Kidney (tissue), 14 donors: ENCODE results near the gene RECK. TPM values are rescaled to one million over a fixed set of nuclear protein-coding genes. Genes with fewer than 3 reads are reported as not detected.

Source experiments
- DNase-seq, 5 donors: peaks; one replicate each; pipeline ENCODE4 v3.0.0-alpha.2; 2013 to 2020
- FAIRE-seq: peaks from 2 replicates; lab custom pipeline; 2012; peaks lifted over from hg19 to GRCh38; lab: Jason Lieb, UNC
- H3K27ac ChIP-seq, 2 donors: one replicate each; pipeline ENCODE4 v1.7.0; 2013; ENCODE audit warnings: low read depth in 2 of 2, low read length in 2 of 2, inconsistent platforms in 1 of 2
- H3K27me3 ChIP-seq: one replicate; pipeline ENCODE4 v1.7.1; 2013; ENCODE audit warnings: low read length, inconsistent platforms; ENCODE audit not compliant: control insufficient read depth, insufficient read depth
- H3K36me3 ChIP-seq, 3 donors: one replicate each; pipeline versions ENCODE4 v1.7.0 to v1.7.1; 2013; ENCODE audit warnings: low read length in 3 of 3, control low read depth in 1 of 3, inconsistent platforms in 1 of 3; ENCODE audit not compliant: insufficient read depth in 3 of 3, control insufficient read depth in 2 of 3
- H3K4me1 ChIP-seq, 3 donors: one replicate each; pipeline versions ENCODE4 v1.7.0 to v1.7.1; 2013; ENCODE audit warnings: low read length in 3 of 3, inconsistent platforms in 1 of 3, low read depth in 1 of 3; ENCODE audit not compliant: control insufficient read depth in 2 of 3, insufficient read depth in 2 of 3
- H3K4me3 ChIP-seq, 3 donors: one replicate each; pipeline versions ENCODE4 v1.7.0 to v1.8.1; 2013; ENCODE audit warnings: low read length in 3 of 3, control low read depth in 1 of 3, inconsistent platforms in 1 of 3
- H3K9ac ChIP-seq, 3 donors: one replicate each; pipeline versions ENCODE4 v1.7.0 to v1.7.1; 2013; ENCODE audit warnings: low read length in 3 of 3, control low read depth in 1 of 3, inconsistent platforms in 1 of 3
- H3K9me3 ChIP-seq, 3 donors: one replicate each; pipeline versions ENCODE4 v1.7.0 to v1.7.1; 2013; ENCODE audit warnings: low read length in 3 of 3, control low read depth in 1 of 3, inconsistent platforms in 1 of 3; ENCODE audit not compliant: control insufficient read depth in 2 of 3, insufficient read depth in 1 of 3
- intact Hi-C: fragments of 100-400 bp; cut with DNase I; formaldehyde crosslinking; loops from one replicate; pipeline ENCODE4 v1.11.1; 2022
- polyA plus RNA-seq: library from polyadenylated mRNA; stranded (reverse); fragments of 350-450 nt; fragmentation: Illumina TruSeq; extraction: RNeasy Lipid Tissue Mini Kit (QIAGEN cat#74804); gene quantifications from one replicate; pipeline ENCODE4 v1.2.3, GENCODE V29; 2014; ENCODE audit warnings: low read depth, low replicate concordance; ENCODE audit not compliant: insufficient read depth
- total RNA-seq: library from RNA; stranded (reverse); fragmentation: NEBNext Ultra II Directional; extraction: Animal tissue kit (Norgen Biotek cat#: 25700); gene quantifications from one replicate; pipeline ENCODE4 v1.2.1, GENCODE V29; 2021
- TF ChIP-seq, protein P1 (sequence below): IDR thresholded peaks from 3 replicates; pipeline ENCODE4 v1.5.1; 2012; ENCODE audit warnings: mild to moderate bottlenecking, moderate library complexity, borderline replicate concordance; ENCODE audit not compliant: insufficient read depth; ENCODE audit errors: extremely low read depth
- donor health status: control.
- donor health status: control.
- donor health status: control.
- donor health status: control.
- donor health status: control.
- donor health status: DM: yes; HTN: yes; CAD: no.
- donor health status: Normal renal cell carcinoma (clear cell type).

RECK gene
- total and polyA plus RNA-seq, 2 donors from 2014 or later: 4.5 to 10.4 TPM

DNA sequence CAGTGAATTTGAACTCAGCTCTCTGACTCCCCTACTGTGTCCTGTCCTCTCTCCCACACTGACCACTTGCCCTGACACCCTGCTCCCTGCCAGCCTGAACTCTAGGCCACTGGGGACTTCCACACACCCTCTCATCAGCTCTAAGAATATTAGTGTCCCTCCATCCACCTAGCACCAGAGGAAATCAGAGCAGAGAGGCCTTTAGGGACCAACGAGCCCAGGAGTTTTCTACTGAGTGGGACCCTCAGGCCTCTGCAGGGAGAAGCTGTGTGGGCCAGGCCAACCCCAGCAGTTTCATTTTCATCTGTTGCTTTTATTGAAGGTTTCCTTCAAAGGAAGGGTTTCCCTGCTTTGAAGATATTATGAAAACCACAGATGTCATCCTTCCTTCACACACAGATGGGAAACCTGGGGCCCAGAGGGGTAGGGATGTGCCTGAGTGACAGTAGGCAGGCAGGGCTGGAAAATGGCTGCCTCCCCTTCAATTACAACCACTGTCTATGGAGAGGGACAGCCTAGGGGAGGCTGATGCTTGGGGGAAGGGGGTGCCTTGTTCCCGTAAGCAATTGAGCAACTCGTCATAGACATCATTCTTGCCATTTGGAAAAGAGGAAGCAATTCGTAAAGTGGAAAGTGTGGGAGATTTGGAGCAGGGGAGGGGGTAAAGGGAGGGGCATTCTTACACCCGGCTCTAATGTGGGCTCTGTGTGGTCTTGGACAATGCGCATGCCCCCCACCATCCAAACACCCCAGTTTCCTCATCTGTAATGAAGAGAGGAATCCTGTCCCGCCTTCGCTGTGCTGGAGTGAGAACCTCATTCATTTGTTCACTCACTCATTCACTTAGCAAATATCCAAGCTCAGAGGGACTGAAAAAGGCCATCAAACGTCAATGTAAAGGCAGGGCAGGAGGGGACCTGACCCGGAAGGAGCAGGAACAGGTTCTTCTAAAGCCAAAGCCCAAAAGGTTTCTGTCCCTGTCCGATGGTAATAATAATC is 103.7 kb downstream of the RECK start:
- peaks cover 0 to 14% (median 3%) of the 10 kb centered on the region in 3 donors for H3K4me1 ChIP-seq
- no peaks in the 10 kb centered on the region for H3K9me3 ChIP-seq
- no peak overlapping the region for H3K4me3 ChIP-seq
- H3K27me3 ChIP-seq: no peaks in the 10 kb centered on the region
- FAIRE-seq (no peak), DNase-seq (peak in 1 of 5 donors; percentile 18)
- intact Hi-C loops: no loop called here
- no peak overlapping the region for H3K27ac ChIP-seq
- H3K36me3 ChIP-seq: no peaks in the 10 kb centered on the region
- TF ChIP-seq, protein P1, sequence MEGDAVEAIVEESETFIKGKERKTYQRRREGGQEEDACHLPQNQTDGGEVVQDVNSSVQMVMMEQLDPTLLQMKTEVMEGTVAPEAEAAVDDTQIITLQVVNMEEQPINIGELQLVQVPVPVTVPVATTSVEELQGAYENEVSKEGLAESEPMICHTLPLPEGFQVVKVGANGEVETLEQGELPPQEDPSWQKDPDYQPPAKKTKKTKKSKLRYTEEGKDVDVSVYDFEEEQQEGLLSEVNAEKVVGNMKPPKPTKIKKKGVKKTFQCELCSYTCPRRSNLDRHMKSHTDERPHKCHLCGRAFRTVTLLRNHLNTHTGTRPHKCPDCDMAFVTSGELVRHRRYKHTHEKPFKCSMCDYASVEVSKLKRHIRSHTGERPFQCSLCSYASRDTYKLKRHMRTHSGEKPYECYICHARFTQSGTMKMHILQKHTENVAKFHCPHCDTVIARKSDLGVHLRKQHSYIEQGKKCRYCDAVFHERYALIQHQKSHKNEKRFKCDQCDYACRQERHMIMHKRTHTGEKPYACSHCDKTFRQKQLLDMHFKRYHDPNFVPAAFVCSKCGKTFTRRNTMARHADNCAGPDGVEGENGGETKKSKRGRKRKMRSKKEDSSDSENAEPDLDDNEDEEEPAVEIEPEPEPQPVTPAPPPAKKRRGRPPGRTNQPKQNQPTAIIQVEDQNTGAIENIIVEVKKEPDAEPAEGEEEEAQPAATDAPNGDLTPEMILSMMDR: no peak
- no peak overlapping the region for H3K9ac ChIP-seq

DNA sequence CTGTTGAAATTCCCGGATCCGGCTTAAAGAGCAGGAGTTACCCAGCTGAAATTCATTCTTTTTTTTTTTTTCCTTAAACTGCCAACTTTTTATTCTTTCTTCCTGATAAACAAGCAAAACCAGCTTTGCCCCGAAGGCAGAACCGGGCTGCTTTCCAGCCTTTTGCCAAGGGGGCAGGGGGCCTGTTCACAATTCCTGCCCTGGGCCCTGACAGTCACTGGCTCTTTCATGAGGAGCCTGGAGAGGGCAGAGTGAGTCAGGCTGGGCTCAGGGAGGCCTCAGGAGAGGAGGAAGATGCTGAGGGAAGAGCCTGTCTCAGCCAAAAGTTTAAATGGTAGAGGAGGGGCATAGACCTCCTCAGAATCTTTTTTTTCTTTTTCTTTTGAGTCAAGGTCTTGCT is 104.6 kb downstream of the RECK start:
- no peaks in the 10 kb centered on the region for H3K27me3 ChIP-seq
- H3K9ac ChIP-seq: no peak overlapping the region

DNA sequence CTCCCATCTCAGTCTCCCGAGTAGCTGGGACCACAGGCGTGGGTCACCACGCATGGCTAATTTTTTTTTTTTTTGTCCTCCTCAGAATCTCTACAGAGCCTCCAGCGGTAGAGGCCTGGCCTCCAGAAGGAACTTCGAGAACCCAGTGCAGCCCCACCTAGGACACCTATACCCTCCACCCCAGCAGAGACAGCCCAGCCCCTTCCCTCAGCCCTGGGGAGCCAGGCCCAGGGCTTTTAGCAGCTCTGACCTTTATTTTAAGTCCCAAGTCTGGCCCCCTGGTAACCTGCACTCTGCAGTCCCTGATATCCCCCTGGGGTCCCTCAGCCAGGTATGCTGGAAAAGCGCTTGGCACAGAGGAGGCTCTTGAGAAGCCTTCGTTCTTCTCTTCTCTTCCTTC is 105.0 kb downstream of the RECK start:
- H3K9ac ChIP-seq: no peak overlapping the region
- H3K4me1 ChIP-seq: peaks cover 0 to 14% (median 3%) of the 10 kb centered on the region in 3 donors
- TF ChIP-seq, protein P1: no peak
- H3K36me3 ChIP-seq: no peaks in the 10 kb centered on the region
- H3K9me3 ChIP-seq: peaks cover 0 to 4% (median 0%) of the 10 kb centered on the region in 3 donors
- FAIRE-seq (no peak), DNase-seq (no peak)
- no peak overlapping the region for H3K27ac ChIP-seq
- intact Hi-C loops: no loop called here
- no peak overlapping the region for H3K4me3 ChIP-seq
- no peaks in the 10 kb centered on the region for H3K27me3 ChIP-seq

More for the DNA sequence above, 104.6 kb downstream of the RECK start:
- FAIRE-seq (no peak), DNase-seq (peak in 2 of 5 donors; percentile 56 to 78)
- peaks cover 0 to 4% (median 0%) of the 10 kb centered on the region in 3 donors for H3K9me3 ChIP-seq
- H3K4me3 ChIP-seq: no peak overlapping the region
- no peaks in the 10 kb centered on the region for H3K36me3 ChIP-seq
- H3K27ac ChIP-seq: no peak overlapping the region
- intact Hi-C loops: no loop called here
- TF ChIP-seq, protein P1: no peak
- peaks cover 0 to 14% (median 3%) of the 10 kb centered on the region in 3 donors for H3K4me1 ChIP-seq
